Heart left ventricle (tissue), 16 donors: ENCODE measurements around the gene HRH4. TPM values are rescaled to one million over a fixed set of nuclear protein-coding genes. Genes with fewer than 3 reads are reported as not detected.

Experiments
- ATAC-seq, 4 donors: fragments of 200-7000 bp; cut with Tn5 transposase; one replicate each; pipeline ENCODE4 v1.9.1; 2020 to 2022; ENCODE audit warnings: moderate library complexity in 4 of 4, mild to moderate bottlenecking in 3 of 4, moderate number of reproducible peaks in 1 of 4
- DNase-seq, 5 donors: peaks; one replicate each; pipeline ENCODE4 v3.0.0-alpha.2; 2020
- H3K27ac ChIP-seq, 12 donors: fragments of 200-600 bp; sonication (generic) in 4 of 12; one replicate each; pipeline versions ENCODE4 v1.5.0 to v1.8.0; 2016 to 2022; ENCODE audit warnings: mild to moderate bottlenecking in 2 of 12
- H3K27me3 ChIP-seq, 9 donors: fragments of 200-600 bp; sonication (generic) in 2 of 9; one replicate each; pipeline versions ENCODE4 v1.5.1 to v1.8.0; 2016 to 2022; ENCODE audit warnings: mild to moderate bottlenecking in 3 of 9
- H3K36me3 ChIP-seq, 9 donors: fragments of 200-600 bp; sonication (generic) in 2 of 9; one replicate each; pipeline versions ENCODE4 v1.5.0 to v1.8.0; 2018 to 2022; ENCODE audit warnings: mild to moderate bottlenecking in 2 of 9
- H3K4me1 ChIP-seq, 12 donors: fragments of 200-600 bp; sonication (generic) in 4 of 12; one replicate each; pipeline versions ENCODE4 v1.5.0 to v1.8.0; 2016 to 2022; ENCODE audit warnings: mild to moderate bottlenecking in 3 of 12
- H3K4me3 ChIP-seq, 12 donors: fragments of 200-600 bp; sonication (generic) in 4 of 12; one replicate each; pipeline versions ENCODE4 v1.5.0 to v1.8.0; 2017 to 2022; ENCODE audit warnings: mild to moderate bottlenecking in 9 of 12, moderate library complexity in 4 of 12
- H3K9me3 ChIP-seq, 12 donors: fragments of 200-600 bp; sonication (generic) in 4 of 12; one replicate each; pipeline versions ENCODE4 v1.5.0 to v1.8.0; 2016 to 2022; ENCODE audit warnings: mild to moderate bottlenecking in 1 of 12
- CTCF ChIP-seq, 12 donors: fragments of 200-600 bp; sonication (generic) in 4 of 12; IDR thresholded peaks; one replicate each; pipeline versions ENCODE4 v1.5.0 to v1.8.0; 2018 to 2022; ENCODE audit warnings: antibody characterized with exemption in 12 of 12, mild to moderate bottlenecking in 5 of 12
- POLR2A ChIP-seq, 2 donors: fragments of 450-650 bp; IDR thresholded peaks; one replicate each; pipeline ENCODE4 v1.6.1; 2017; ENCODE audit warnings: antibody characterized with exemption in 2 of 2, mild to moderate bottlenecking in 2 of 2, moderate library complexity in 2 of 2
- WGBS, 4 donors: extraction: QIAGEN DNeasy Blood & Tissue Kit in 2 of 4; methylation state at CpG; one replicate each; pipeline versions ENCODE4 v1.1.5 to v1.1.7; 2013 to 2018; 5-methylcytosine and 5-hydroxymethylcytosine counted together
- intact Hi-C, 10 donors: fragments of 100-400 bp; cut with DNase I; formaldehyde crosslinking; loops; one replicate each; pipeline versions ENCODE4 v1.11.1 to v1.14.2; 2022
- polyA plus RNA-seq, 2 donors: library from polyadenylated mRNA; stranded (reverse); fragments of 200-250 nt; gene quantifications; one replicate each; pipeline ENCODE4 v1.2.3, GENCODE V29; 2013
- total RNA-seq, 9 donors: library from RNA; depleted of rRNA in 2 of 9; stranded (reverse); fragments of >200 nt in 2 of 9; fragmentation: NEBNext Ultra II Directional in 3 of 9; extraction: Animal tissue kit (Norgen Biotek cat#: 25700) in 3 of 9; gene quantifications; one replicate each; pipeline versions ENCODE4 v1.1.0 to v1.2.4, GENCODE V29; 2016 to 2023
- donor health status: ischemic (EF 13 %, LVEDD 7.1; RV severe dilation, severe dysfunction).
- donor health status: healthy with polysubstance abuse.
- donor health status: DM: no; HTN: yes; CAD: no.
- donor health status: DM: no; HTN: no; CAD: no.
- donor health status: ischemic (EF 25% LVEDD 6.9; RV normal size, moderate dysfunction).
- donor health status: ischemic (EF 25% LVEDD 5.7; RV mildly dilated, moderate dysfunction).
- donor health status: healthy.
- donor health status: DM: yes; HTN: yes; CAD: no.
- donor health status: ischemic (EF 35%, LVEDD 5.7; RV mildly dilated, moderate dysfunction).
- donor health status: nonischemic (EF 11% LVEDD 7.7; RV severe dilation, severe dysfunction).
- donor health status: DM: yes; HTN: yes; CAD: no.
- donor health status: PGD.
- donor health status: ischemic (EF 29% LVEDD 5.4; RV normal size, mild dysfunction).
- donor health status: nonischemic (EF 23%, LVEDD 6.1; RV moderate dilation, normal function).

The HRH4 gene
- total and polyA plus RNA-seq, 11 donors: 0.16 to 0.24 (median 0.23) TPM; not detected in 8

DNA sequence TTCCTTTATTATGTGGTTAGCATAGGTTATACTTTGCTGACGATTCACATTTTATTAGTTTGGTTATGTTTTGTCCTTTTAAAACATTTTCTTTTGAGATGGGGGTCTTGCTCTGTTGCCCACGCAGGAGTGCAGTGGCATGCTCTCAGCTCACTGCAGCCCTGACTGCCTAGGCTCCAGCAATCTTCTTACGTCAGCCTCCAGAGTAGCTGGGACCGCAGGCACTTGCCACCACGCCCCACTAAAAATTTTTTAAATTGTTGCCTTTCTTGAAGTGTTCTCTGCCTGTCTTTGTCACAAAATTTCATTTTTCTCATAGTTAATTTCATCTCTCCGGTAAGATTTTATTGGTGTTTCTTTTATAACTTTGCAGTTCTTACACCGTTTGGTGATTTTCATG, 18.9 kb downstream of the HRH4 start:
- Histone ChIP-seq H3K4me3 (no peak overlapping the region), H3K27ac (no peak overlapping the region), H3K36me3 (no peaks in the 10 kb centered on the region), H3K4me1 (no peaks in the 10 kb centered on the region), H3K27me3 (no peaks in the 10 kb centered on the region), H3K9me3 (no peaks in the 10 kb centered on the region)
- ATAC-seq (no peak), DNase-seq (no peak)
- intact Hi-C loops: loop anchor here in 1 of 10 donors (10.0 kb wide), 1 partner anchor 65 kb away; no protein-coding TSS in a partner anchor
- TF ChIP-seq CTCF (IDR thresholded peaks at IDR 0.05): no peak
- no peak for TF ChIP-seq POLR2A (IDR thresholded peaks at IDR 0.05)
- WGBS, 4 donors: 74 to 87% (median 84%) methylated on average over 7 of the region's 7 CpGs

GRCh38 chr18:24482821-24483220, 22.4 kb downstream of the HRH4 start:
- 87 to 94% (median 89%) methylated on average over 5 of the region's 5 CpGs for WGBS, 4 donors
- no peak for ATAC-seq
- intact Hi-C loops: loop anchor here in 2 of 10 donors (10.0 kb wide), 2 partner anchors 242 to 308 kb away; no protein-coding TSS in a partner anchor

GRCh38 chr18:24485681-24486080, 25.2 kb downstream of the HRH4 start:
- Histone ChIP-seq H3K4me3 (no peak overlapping the region), H3K27ac (no peak overlapping the region), H3K36me3 (no peaks in the 10 kb centered on the region), H3K27me3 (no peaks in the 10 kb centered on the region), H3K9me3 (no peaks in the 10 kb centered on the region), H3K4me1 (no peaks in the 10 kb centered on the region)
- intact Hi-C loops: loop anchor here (2.0 to 10.0 kb wide), 8 partner anchors 123 to 311 kb away; no protein-coding TSS in a partner anchor
- DNase-seq (no peak), ATAC-seq (no peak)
- 91 to 97% (median 96%) methylated on average over 3 of the region's 3 CpGs for WGBS, 4 donors
- TF ChIP-seq POLR2A (IDR thresholded peaks at IDR 0.05) (no peak), CTCF (IDR thresholded peaks at IDR 0.05) (no peak)

More at GRCh38 chr18:24482821-24483220, 22.4 kb downstream of the HRH4 start:
- Histone ChIP-seq H3K4me1 (no peaks in the 10 kb centered on the region), H3K4me3 (no peak overlapping the region), H3K36me3 (no peaks in the 10 kb centered on the region), H3K27ac (no peak overlapping the region), H3K27me3 (no peaks in the 10 kb centered on the region), H3K9me3 (no peaks in the 10 kb centered on the region)
- DNase-seq: no peak
- TF ChIP-seq CTCF (IDR thresholded peaks at IDR 0.05) (no peak), POLR2A (IDR thresholded peaks at IDR 0.05) (no peak)

DNA sequence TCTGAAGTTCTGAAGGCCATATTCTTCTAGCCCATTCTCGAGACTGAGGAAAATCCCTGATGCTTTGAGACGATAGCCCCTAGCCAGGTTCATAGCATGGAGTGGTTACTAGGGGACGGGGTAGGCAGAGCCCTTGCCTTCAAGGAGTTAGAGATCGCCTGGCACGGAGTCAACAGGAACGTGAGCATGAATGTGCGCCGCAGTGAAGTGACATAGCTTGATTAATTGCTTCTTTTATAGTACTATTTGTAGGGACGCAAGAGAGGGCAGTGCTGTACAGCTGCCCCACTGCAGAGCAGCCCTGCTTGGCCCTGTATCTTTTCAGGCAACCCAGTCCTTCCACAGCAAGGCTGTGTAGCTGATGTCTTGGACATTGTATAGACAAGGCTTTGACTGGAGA, 26.2 kb downstream of the HRH4 start:
- peaks cover 0 to 2% (median 0%) of the 10 kb centered on the region in 12 donors for H3K4me1 ChIP-seq
- DNase-seq (no peak), ATAC-seq (no peak)
- intact Hi-C loops: loop anchor here (1.0 to 10.0 kb wide), 9 partner anchors 124 to 312 kb away; no protein-coding TSS in a partner anchor
- 70 to 73% (median 71%) methylated on average over 9 of the region's 9 CpGs for whole genome bisulfite sequencing, 4 donors
- H3K9me3 ChIP-seq: no peaks in the 10 kb centered on the region
- no peak for TF ChIP-seq CTCF (IDR thresholded peaks at IDR 0.05)
- TF ChIP-seq POLR2A (IDR thresholded peaks at IDR 0.05): no peak
- H3K27me3 ChIP-seq: no peaks in the 10 kb centered on the region
- no peak overlapping the region for H3K27ac ChIP-seq
- no peak overlapping the region for H3K4me3 ChIP-seq
- no peaks in the 10 kb centered on the region for H3K36me3 ChIP-seq
